SK-N-MC (cell line): ENCODE measurements around the gene ELF5.

Source experiments
- EZH2 ChIP-seq: fragments of 200-600 bp; sonication (generic); IDR thresholded peaks from one replicate; pipeline ENCODE4 v1.6.1; 2017; ENCODE audit warnings: antibody characterized with exemption
- POLR2AphosphoS5 ChIP-seq: IDR thresholded peaks from 2 replicates; pipeline ENCODE4 v1.6.1; 2012; ENCODE audit warnings: mild to moderate bottlenecking, low read depth, low read length, borderline replicate concordance

DNA sequence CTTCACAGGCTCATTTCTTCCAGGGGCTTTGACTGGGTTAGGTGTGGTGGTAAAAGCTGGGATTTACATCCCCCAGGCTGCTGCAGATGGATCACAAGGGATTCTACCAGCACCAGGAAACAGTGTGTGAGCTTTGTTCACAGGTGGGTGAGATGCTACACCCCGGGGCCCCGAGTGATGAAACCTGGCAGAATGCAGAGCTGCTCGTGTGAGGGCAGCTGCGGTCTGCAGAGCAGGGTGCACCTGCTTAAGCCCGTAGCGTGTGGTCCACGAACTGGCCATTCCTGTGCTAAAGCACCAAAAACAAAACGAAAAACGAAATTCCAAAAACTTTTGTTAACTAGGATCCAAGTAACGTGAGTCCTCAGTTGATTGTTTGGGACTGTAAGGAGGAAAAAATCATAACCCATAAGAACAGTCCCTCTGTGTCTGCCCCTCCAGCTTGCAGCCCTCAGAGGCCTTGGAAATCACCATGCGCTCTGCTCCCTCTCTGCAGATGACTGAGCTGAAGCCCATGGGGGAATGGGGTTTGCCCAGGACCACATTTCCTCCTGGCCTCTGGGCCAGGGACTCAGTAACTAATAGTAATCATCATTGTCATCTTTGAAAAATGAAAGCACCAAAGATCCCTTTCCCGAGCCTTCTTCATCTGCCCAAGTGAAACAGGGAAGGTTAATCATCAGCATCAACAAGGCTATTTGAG is 24.6 kb downstream of the ELF5 start:
- TF ChIP-seq POLR2AphosphoS5 (no peak), EZH2 (no peak)
